PFSK-1 (cell line): ENCODE results near the gene CENPS.

Experiments used
- FOXP2 ChIP-seq: optimal IDR thresholded peaks from 2 replicates; pipeline ENCODE3; 2011; ENCODE audit warnings: borderline replicate concordance, control low read depth, inconsistent platforms; ENCODE audit not compliant: insufficient read depth; ENCODE audit errors: extremely low read length, extremely low read depth
- POLR2AphosphoS5 ChIP-seq: IDR thresholded peaks from 2 replicates; pipeline ENCODE4 v1.6.1; 2012; ENCODE audit warnings: low read depth, mild to moderate bottlenecking, control low read depth, low read length, moderate library complexity
- SIN3A ChIP-seq: IDR thresholded peaks from 2 replicates; pipeline ENCODE4 v1.6.1; 2012; ENCODE audit warnings: mild to moderate bottlenecking, low read length, moderate library complexity, borderline replicate concordance; ENCODE audit not compliant: insufficient read depth
- TAF1 ChIP-seq: IDR thresholded peaks from 2 replicates; pipeline ENCODE4 v1.6.1; 2012; ENCODE audit warnings: low read length, control low read depth, borderline replicate concordance; ENCODE audit not compliant: insufficient read depth
- TF ChIP-seq, protein P1 (sequence below), 2 experiments: IDR thresholded peaks; 2 replicates each; pipeline versions ENCODE4 v1.6.1 to v1.8.0; 2011 to 2012; ENCODE audit warnings: low read depth in 2 of 2, low read length in 2 of 2, control low read depth in 1 of 2, inconsistent platforms in 1 of 2, mild to moderate bottlenecking in 1 of 2, moderate library complexity in 1 of 2; ENCODE audit not compliant: insufficient read depth in 1 of 2

CENPS gene

DNA sequence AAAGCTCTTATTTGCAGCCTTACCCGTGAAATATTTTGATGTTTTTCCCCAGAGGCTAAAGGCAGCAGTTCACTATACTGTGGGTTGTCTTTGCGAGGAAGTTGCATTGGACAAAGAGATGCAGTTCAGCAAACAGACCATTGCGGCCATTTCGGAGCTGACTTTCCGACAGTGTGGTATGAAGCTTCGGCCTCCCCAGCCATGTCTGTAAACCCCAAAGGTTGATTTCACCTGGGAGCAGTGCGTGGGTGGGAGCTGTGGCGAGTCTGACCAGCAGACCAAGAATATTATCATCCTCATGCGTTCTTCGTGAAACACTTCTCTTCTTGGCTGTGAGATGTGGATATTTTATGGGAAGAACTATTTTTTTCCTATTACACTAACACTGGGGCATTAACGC is 3.6 kb downstream of the CENPS start:
- TF ChIP-seq FOXP2 (no peak), TAF1 (no peak), POLR2AphosphoS5 (no peak), SIN3A (no peak)
- TF ChIP-seq, protein P1, sequence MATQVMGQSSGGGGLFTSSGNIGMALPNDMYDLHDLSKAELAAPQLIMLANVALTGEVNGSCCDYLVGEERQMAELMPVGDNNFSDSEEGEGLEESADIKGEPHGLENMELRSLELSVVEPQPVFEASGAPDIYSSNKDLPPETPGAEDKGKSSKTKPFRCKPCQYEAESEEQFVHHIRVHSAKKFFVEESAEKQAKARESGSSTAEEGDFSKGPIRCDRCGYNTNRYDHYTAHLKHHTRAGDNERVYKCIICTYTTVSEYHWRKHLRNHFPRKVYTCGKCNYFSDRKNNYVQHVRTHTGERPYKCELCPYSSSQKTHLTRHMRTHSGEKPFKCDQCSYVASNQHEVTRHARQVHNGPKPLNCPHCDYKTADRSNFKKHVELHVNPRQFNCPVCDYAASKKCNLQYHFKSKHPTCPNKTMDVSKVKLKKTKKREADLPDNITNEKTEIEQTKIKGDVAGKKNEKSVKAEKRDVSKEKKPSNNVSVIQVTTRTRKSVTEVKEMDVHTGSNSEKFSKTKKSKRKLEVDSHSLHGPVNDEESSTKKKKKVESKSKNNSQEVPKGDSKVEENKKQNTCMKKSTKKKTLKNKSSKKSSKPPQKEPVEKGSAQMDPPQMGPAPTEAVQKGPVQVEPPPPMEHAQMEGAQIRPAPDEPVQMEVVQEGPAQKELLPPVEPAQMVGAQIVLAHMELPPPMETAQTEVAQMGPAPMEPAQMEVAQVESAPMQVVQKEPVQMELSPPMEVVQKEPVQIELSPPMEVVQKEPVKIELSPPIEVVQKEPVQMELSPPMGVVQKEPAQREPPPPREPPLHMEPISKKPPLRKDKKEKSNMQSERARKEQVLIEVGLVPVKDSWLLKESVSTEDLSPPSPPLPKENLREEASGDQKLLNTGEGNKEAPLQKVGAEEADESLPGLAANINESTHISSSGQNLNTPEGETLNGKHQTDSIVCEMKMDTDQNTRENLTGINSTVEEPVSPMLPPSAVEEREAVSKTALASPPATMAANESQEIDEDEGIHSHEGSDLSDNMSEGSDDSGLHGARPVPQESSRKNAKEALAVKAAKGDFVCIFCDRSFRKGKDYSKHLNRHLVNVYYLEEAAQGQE (IDR thresholded peaks at IDR 0.05; ENCODE audit: insufficient read depth in 1 of 2, low read depth in 2 of 2, low read length in 2 of 2): no peak

- TF ChIP-seq, protein P1 (IDR thresholded peaks at IDR 0.05; ENCODE audit: insufficient read depth in 1 of 2, low read depth in 2 of 2, low read length in 2 of 2): no peak
- no peak for TF ChIP-seq TAF1
- TF ChIP-seq FOXP2: no peak
- no peak for TF ChIP-seq POLR2AphosphoS5
- no peak for TF ChIP-seq SIN3A
These were observed 4.4 kb downstream of the CENPS start for GRCh38 chr1:10434590-10434989.

DNA sequence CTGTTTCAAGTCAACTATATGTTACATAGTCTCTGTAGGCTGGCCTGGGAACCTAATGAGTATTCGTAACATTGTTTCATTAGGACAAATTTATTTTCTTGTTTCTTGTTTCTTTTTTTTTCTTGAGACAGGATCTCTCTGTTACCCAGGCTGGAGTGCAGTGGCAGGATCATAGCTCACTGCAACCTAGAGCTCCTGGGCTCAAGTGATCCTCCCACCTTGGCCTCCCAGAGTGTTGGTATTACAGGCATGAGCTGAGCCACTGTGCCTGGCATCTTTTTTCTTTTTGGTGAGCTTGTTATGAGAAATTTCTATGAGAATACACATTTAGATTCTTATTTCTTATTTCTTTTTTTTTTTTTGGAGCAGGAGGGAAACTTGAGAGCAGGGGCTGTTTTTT is 6.8 kb downstream of the CENPS start:
- TF ChIP-seq, protein P1 (IDR thresholded peaks at IDR 0.05; ENCODE audit: insufficient read depth in 1 of 2, low read depth in 2 of 2, low read length in 2 of 2): no peak
- TF ChIP-seq SIN3A: no peak
- no peak for TF ChIP-seq POLR2AphosphoS5
- no peak for TF ChIP-seq FOXP2
- no peak for TF ChIP-seq TAF1

GRCh38 chr1:10438677-10439163 is 8.5 kb downstream of the CENPS start:
- TF ChIP-seq FOXP2 (no peak), POLR2AphosphoS5 (no peak), SIN3A (no peak), TAF1 (no peak)
- TF ChIP-seq, protein P1 (IDR thresholded peaks at IDR 0.05; ENCODE audit: insufficient read depth in 1 of 2, low read depth in 2 of 2, low read length in 2 of 2): no peak

- TF ChIP-seq FOXP2 (no peak), SIN3A (no peak)
These were observed 10.1 kb downstream of the CENPS start for GRCh38 chr1:10440305-10440704.
